Hippocampal formation (tissue), 2 donors: ENCODE measurements around the gene INPP5J.
"Not testable (repeated sequence)": the region's sequence is repeated elsewhere in the genome, so short reads cannot be mapped to it uniquely, and the experiment has no call there.

Experiments used
- DNase-seq, 2 donors: peaks; one replicate each; lab custom pipeline; 2025; lab: John Stamatoyannopoulos, UW

INPP5J gene

DNA sequence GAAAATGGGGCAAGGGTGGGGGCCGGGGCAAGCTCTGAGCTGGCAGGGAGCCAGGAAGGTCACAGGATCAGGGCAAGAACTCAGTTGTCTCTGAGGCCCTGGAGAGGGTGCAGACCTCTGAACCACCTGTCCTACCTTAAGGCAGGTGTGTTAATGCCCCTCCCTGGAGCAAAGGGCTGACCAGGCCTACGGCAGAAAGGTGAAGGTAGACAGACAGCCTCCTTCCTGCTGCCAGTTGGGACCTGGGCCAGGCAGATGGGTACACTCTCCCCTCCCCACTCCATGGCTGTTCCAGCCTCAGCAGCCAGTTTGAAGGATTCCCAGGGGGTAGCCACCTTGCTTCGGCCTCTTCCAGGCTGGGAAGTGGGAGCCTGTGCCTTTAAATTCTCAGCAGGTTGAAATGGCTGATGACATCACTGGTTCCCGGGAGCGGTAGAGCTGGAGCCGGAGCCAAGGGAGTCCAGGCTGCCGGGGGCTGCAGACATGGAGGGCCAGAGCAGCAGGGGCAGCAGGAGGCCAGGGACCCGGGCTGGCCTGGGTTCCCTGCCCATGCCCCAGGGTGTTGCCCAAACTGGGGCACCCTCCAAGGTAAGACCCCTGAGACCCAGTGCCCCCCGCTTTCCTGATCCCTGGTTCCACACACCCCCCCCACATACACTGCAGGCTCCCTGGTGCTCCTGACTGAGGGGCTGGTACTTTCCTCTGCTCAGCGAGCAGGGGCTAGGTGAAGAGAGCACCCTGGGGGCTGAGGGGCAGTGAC lies at the start of gene INPP5J:
INPP5J (plus strand) TSS at position 435 of the 760 bp plus-strand sequence; CDS start at position 484, 49 bp downstream.
- no peak for DNase-seq

DNA sequence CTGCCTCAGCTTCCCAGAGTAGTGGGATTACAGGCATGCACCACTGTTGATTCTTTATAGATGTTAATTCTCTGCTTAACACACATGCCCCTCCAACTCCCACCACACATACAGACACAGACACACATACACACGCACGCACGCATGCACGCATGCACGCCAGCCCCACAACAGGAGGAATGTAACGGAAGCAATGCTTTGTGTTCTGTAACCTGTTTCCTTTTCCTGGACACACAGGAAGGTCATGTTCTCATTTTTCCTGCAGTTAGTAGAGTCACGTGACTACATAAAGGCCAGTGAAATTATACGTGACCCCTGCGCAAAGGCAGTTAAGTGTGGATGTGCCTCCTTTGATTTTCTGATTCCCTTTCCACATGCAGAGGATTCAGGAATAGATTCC lies 49.6 kb upstream of the INPP5J start:
- not testable (repeated sequence) for DNase-seq

GRCh38 chr22:31073545-31074145 lies 49.1 kb upstream of the INPP5J start:
- not testable (repeated sequence) for DNase-seq

- DNase-seq, result no peak
Measured at GRCh38 chr22:31075961-31076360, 46.8 kb upstream of the INPP5J start.

- no peak for DNase-seq
Measured at GRCh38 chr22:31077681-31078080, 45.1 kb upstream of the INPP5J start.

- DNase-seq, result not testable (repeated sequence)
Measured at GRCh38 chr22:31078389-31078788, 44.4 kb upstream of the INPP5J start.

- no peak for DNase-seq
Measured at GRCh38 chr22:31079095-31079642, 43.6 kb upstream of the INPP5J start.

GRCh38 chr22:31080164-31080847 lies 42.5 kb upstream of the INPP5J start:
- DNase-seq, result no peak

GRCh38 chr22:31080848-31081649 lies 41.7 kb upstream of the INPP5J start, which contains the start of gene SMTN:
Gene SMTN (plus strand): TSS chr22:31081318. CDS start chr22:31083259, 1,941 bp downstream.
- DNase-seq, result peak; percentile 59 to 68

DNA sequence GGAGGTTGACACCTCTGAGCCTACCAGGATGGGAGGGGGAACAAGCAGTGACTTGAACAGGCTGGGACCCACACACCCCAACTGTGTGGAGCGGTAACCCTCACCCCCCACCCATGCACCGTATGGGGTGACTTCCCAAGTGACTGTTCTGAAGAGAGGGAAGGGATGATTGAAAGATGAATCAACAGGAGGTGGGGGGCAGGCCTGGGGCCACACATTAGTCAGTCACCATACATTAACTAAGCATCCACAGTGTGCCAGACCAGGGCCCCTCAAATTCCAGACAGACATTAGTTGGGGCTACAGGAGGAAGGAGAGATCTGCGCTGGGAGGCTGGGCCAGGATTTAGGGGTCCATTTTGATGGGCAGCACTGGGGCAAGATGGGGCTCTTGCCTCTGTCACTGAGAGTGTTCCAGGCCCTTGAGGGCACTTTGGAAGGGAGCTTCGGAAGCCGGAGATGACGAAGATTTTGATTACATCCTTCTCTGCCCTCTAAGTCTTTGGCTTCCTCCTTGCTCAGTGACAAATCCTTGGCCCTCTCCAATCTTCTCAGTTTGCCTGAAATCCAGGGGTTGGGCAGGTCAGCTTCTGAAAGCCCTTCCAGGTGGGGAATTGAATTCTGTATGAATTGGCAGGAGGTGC lies 40.7 kb upstream of the INPP5J start:
- DNase-seq, result no peak

DNA sequence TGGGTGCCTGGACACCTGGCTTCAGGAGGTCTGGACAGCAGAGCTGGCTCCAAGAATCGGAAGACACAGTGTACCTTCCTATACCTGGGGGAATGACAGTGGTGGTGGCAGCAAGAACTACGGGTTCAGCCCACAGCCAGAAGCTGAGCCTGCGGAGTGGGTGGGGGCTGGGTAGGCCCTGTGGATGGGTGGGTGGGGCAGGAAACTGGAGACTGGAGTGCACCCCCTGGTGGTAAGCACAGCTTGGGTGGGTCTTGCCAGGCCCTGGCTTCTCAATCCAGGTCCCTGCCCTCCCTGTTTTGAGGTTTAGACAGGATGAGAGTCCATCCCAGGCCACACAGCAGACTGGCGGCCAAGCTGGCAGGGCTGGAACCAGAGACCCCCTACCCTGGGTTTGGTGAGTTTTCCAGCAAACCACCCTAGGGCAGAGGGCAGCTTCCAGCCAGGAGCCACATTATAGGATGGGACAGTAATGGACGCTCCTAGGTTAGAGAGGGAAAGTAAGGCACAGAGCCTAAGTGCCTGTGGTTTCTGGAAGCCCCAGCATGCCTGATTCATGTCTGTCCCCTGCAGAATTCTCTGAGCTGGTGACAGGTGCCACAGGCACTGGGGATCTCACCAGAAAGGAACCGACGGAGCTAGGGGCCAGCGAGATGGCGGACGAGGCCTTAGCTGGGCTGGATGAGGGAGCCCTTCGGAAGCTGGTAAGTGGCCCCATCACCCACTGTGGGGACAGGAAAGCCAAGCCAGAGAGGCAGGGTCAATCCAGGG lies 40.0 kb upstream of the INPP5J start:
- DNase-seq, result no peak

- DNase-seq, result no peak
Measured at GRCh38 chr22:31083377-31083768, 39.4 kb upstream of the INPP5J start.

DNA sequence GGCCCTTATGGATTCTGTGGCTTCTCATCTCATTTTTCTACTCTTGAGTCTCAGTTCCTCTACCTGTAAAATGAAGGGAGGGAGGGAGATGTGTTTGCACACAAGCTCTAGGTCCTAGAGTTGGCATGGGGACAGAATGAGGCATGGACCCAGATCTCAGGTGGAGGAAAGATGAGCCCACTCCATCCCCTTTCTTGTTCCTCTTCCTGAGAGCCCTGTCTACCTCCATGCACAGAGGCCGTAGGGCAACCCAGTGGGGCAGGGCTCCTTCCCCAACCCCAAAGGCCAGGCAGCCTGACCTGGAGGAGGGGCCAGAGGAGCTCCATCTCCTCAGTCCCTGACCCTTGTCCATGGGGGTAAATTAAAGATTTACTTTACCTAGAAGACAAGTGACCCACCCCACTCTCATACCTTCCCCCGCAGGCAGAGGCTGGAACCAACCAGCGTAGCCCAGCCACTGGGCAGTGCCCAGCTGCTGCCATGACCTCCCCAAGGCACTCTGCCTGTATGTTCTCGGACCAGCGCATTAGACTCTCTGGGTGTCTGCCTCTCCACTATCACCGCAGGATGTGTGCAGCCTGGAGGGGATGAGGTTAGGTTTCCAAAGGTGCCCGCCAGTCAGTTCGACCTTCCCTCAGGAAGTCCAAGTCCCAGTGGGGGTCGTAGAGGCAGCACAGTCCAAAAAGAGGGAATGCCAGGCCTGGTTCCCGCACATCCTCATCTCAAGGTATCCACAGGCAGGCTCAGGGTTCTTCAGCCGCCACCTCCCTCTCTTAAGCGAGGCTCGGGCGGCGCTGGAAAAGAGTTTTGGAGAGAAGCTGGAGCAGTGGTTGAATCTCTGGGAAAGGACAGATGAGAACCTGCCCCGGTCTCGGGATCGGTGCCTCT lies 38.6 kb upstream of the INPP5J start:
- no peak for DNase-seq

- peak; percentile 79 to 82 for DNase-seq
Measured at GRCh38 chr22:31084811-31085492, 37.8 kb upstream of the INPP5J start.

DNA sequence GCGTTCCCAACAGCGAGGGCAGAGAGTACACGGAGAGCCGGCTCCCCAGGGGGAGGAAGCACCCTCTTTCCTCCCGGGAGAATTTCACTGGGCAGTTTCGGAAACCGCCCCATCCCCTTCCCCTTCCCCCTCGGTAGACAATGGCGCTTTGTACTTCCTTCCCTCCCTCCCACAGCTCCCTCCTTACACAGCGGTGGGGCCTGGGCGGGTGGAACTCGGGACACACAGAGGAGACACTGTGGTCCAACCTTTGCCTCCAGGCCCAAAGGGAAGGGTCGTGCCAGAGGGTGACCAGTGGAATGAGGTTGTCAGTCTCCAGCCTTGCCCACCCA lies 37.3 kb upstream of the INPP5J start:
- DNase-seq, result peak; percentile 79 to 82

DNA sequence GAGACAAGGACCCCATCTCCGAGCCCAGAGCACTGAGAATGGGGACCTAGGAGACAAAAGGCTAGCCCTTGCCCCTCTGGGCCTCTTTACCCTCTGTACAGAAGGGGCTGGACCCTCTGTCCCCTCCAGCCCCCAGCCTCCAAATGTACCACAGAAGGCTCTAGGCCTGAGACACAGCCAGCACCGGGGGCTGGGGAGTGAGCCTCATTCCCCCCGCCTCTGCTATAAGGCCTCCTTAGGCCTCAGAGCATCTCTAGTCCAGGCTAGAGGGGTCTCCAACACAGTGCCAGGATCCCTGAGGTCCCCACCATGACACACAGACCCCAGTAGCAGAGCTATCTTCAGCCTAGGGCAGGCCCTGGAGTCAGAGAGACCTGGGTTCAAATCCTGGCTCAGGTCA lies 36.8 kb upstream of the INPP5J start:
- no peak for DNase-seq

DNA sequence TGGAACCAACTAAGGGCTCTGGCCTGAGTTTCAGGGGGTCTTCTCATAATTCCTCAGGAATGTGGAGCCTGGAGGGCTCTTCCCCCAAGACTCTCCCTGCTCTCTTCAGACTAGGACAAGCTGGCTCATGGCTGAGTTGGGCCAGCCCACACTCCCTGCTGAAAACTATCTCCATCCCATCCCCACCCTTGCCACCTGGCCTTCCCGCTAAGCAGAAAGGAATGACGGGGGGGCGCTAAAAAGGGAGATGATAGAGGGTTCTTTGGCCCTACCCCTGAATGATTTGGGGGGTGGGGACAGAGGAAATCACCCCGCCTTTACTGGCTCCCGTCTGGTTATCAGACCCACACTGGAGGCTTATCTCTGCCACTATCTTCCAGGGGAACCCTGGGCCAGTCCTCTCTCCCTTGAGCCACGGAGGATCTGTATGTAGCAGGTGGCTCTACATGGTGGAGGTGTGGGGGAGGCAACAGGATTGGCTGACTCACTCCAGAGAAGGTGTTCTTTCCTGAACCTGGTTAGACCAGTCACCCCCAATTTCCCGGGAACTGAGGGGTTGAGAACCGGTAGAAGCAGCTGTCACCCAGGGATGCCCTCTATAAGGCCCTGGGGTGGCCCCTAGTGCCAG lies 35.9 kb upstream of the INPP5J start:
- no peak for DNase-seq

DNA sequence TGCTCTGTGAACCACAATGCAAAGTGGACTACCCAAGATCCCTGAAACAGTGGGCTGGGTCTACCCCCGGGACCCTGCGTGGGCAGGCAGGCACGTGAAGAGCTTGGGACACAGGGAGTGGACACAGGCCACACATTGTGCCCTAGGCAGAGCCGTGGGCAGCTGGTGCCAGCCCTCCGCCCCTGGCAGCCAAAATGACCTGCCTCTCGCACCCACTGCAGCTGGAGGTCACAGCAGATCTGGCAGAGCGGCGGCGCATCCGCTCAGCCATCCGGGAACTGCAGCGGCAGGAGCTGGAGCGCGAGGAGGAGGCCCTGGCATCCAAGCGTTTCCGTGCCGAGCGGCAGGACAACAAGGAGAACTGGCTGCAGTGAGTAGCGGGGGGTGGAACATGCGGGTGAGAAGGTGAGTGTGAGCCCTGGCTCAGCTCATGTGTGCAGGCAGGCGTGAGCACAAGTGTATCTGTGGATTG lies 35.0 kb upstream of the INPP5J start:
- DNase-seq, result no peak
